GM19240 (cell line): ENCODE measurements around the gene RAB9A.

Source experiments
- DNase-seq: peaks from one replicate; pipeline ENCODE4 v3.0.0; 2011; ENCODE audit warnings: low spot score; ENCODE audit not compliant: insufficient read length

RAB9A gene

DNA sequence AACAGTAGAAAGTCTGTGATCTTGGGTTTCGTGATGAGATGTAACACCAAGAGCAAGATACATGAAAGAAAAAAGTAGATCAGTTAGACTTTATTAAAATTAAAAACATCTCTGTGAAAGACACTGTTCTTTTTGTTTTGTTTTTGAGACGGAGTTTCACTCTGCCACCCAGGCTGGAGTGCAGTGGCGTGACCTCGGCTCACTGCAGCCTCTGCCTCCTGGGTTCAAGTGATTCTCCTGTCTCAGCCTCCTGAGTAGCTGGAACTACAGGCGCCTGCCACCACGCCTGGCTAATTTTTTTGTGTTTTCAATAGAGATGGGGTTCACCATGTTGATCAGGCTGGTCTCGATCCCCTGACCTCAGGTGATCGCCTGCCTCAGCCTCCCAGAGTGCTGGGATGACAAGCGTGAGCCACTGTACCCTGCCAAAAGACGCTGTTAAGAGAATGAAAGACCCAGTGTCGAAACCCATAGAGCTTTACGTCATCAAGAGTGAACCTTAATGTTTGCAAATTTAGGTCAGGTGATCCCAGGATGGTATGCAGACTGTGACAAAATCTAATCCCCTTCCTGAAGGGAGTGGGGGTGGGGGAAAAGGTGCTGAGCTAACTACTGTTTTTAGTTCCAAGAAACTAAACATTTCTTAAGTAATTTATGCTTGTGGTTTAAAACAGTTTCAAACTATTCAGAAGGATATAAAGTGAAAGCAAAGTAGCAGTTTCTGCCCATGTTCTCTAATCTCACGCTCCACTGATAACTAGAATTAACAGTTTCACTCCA, 53.7 kb downstream of the RAB9A start:
- no peak for DNase-seq

DNA sequence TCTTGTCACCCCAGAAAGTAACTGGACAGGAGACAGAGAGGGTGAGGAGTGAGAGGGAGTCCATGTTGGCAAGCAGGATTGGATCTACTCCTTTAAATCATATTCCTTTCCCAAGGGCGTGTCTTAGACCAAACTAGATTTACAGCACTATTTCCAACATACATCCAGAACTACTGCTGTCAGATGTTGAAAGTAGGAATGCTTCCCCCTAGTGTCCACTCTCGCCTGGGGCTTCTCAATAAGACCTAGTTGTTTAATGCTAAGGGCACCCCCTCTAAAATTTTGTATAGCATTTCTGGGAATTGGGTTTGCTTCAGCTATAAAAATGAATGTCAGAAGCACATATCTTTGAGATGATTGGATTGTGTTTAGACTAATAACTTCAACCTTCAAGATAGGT, 58.9 kb downstream of the RAB9A start:
- no peak for DNase-seq

DNA sequence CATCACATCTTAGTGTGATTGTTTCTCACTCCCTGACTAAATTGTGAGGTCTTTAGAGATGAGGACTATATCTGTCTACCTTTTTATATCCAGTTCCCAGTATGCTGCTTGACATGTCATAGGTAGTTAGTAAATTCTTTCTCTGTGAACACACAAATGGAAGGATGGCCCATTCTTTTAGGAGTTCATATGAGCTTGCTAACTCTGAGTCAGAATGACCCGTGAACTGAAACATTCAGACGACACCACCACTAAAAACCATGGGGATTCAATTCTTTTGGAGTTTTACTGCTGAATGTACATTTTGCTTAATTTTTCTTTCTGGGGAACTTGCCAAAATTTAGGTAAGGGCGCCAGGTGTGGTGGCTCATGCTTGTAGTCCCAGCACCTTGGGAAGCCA, 59.6 kb downstream of the RAB9A start:
- no peak for DNase-seq

DNA sequence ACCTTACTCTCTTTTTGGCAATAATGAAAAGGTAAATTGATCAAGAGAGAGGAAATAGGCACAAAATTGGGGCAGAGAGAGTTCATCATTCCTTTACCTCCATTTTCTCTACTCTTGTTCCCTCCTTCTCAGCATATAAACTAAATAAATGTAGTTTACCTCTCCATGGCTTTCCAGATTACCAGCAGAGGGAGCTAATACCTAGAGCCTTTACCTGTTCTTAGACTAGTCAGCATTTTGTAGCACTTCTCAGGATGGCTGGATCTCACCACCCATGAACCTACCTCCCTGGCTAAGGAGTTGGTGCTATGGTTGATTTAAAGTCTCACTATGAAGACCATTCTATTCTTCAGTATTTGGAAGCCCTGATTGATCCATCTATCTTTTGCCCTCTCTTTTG, 61.3 kb downstream of the RAB9A start:
- DNase-seq = no peak

DNA sequence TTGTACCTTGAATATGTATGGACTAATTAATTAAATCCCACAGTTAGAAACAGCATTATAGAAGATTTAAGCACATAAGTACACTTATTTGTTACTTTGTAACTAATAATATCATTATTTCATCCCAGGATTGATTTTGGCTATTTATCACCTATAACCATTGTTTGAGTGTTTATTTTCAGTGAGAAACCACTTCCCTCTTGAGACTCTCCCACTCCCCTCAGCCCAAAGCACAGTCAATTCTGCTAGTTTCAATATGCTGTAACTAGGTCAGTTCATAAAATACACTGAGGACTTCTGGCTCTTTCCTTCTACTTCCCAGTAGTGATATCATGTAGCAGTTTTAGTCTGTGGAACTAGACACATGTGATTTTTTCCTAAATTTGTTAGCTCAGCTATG, 61.9 kb downstream of the RAB9A start:
- DNase-seq = no peak

DNA sequence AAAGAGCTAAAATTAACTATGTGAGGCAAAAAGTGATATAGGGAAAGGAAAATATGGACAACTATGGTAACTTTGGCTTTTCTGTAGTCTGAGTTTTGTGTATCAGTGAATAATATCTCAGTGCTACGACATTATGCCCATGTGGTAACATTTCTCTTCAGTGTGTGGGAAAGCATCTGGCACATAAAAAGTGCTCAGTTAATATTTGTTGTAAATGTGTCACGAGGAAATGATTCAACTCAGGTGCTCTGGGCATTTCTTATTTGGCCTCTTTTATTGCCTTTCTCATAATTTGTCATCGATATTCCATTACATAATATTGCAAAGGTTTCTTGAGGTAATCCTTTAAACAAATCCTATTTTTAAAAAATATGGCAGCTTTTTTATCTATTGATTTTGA, 63.2 kb downstream of the RAB9A start:
- DNase-seq = no peak

DNA sequence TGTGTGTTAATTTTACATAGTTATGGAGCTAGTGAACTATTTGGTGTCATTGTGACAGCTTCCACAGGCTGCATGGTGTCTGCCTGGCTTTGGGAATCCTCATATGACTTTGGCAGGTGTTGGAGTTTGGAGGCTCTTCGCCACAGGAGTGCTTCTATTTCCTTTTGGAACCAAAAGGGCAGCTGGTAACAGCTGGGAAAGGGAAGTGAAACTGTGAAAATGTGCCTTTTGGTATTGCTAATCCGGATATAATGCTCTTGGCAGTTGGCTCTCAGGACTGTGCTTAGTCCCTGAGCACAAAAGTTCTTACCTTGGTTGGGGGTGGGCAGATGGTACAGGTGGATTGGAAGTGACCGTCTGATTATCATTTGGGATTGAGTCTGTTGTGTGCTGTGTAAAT, 63.7 kb downstream of the RAB9A start:
- no peak for DNase-seq

DNA sequence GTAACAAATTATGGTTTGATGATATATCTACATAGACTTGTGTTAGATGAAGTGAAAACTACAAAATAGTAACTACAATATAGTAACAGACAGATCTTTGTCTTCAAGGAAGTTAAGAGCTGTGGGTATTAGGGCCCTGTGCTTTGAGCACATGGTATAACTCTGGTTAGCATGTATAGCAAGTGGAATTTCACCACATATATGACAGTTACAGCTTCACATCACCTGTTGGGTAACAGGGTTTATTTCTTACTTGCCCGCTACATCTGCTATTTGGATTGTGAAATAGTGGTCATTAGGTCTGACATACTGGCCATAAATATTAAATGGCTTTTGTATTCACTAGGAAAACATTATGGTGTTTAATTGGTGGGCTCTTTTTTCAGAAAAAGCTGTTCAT, 65.8 kb downstream of the RAB9A start:
- DNase-seq = no peak

DNA sequence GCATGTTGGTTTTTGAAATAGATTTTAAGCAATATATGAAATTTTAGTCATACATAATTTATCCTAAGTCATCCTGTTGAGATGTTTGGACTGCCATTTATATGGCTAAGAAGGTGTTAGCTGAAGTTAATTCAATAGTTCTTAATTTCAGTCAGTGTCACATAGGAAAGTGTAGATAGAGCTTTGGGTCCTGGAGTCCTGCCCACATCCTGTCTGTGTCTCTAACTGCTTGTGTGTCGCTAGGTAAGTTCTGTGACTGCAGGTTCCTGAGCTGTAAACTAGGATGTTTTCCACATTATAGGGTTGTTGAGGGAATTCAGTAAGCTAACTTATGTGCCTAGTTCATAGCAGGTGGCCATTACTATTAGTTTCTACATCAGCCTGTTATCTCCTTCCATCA, 66.3 kb downstream of the RAB9A start:
- DNase-seq = no peak

DNA sequence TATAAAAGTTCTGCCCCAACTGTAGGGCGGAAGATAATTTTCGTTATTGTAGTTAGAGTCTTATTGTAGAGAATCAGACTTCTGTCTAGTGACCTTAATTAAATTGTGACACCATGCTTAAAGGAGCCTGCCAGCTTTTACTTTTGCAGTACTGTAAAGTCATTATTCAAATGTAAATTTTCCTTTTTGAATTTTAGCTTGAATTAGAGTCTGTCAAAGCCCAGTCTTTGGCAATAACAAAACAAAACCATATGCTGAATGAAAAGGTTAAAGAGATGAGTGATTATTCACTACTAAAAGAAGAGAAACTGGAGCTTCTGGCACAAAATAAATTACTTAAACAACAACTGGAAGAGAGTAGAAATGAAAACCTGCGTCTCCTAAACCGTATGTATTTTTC, 67.5 kb downstream of the RAB9A start:
- DNase-seq = no peak

DNA sequence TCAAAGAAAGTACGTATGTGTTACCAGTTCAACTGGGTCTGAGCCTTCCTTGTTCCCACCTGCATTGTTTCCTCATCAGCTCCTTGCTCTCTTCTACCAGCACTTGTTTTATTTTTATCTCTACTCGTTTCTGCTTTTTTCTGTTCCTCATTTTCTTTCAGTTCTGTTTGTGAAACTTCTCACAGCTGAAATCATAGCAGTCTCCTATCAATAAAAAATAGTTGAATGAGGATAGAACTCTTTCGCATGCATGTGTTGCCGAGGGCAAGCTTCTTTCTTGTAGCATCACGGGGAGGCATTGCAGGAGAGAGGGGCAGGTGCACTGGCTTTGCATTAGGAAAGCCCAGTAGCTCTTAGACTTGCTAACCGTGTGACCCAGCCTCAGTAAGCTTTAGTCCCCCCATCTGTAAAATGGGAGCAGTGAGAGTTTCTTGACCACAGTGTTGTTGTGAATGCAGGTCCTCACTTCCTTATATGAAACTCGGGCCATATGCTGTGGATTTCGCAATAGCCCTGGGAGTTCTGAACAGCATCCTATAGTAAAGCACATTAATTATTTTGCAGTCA, 70.3 kb downstream of the RAB9A start:
- DNase-seq = no peak
